ENCODE data around the gene PUDP. TPM values are rescaled to one million over a fixed set of nuclear protein-coding genes. Genes with fewer than 3 reads are reported as not detected.
A peak's percentile ranks its signal among the peaks of the same experiment; 100 is the strongest.
"Not testable (repeated sequence)": the region's sequence is repeated elsewhere in the genome, so short reads cannot be mapped to it uniquely, and the experiment has no call there.

Gene PUDP
- total RNA-seq, 1 experiment from 2014 or later, result 41.2 TPM

DNA sequence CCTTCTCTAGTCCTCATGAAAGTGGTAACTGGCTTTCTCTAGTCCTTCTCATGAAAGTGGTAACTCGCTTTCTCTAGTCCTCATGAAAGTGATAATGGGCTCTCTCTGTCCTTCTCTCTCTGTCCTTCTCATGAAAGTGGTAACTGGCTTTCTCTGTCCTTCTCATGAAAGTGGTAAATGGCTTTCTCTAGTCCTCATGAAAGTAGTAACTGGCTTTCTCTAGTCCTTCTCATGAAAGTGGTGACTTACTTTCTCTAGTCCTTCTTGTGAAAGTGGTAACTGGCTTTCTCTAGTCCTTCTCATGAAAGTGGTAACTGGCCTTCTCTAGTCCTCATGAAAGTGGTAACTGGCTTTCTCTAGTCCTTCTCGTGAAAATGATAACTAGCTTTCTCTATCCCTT lies 30.9 kb upstream of the PUDP start:
- not testable (repeated sequence) for H3K4me1 ChIP-seq (ENCODE audit: low read length); H3K9me2 ChIP-seq (replicated peaks; ENCODE audit: insufficient read depth, low read length); H3K9me3 ChIP-seq (ENCODE audit: low read length); H4K20me1 ChIP-seq (ENCODE audit: insufficient read depth, low read depth, low read length); H3K27ac ChIP-seq (ENCODE audit: low read length); H3K4me2 ChIP-seq (ENCODE audit: low read depth, low read length, poor library complexity, severe bottlenecking); DNase-seq; H3K27me3 ChIP-seq (ENCODE audit: low read length); H2AFZ ChIP-seq (ENCODE audit: low read length); H3K4me3 ChIP-seq (ENCODE audit: low read length); H3K9ac ChIP-seq (ENCODE audit: low read length)
- Histone ChIP-seq H3K36me3 (ENCODE audit: insufficient read depth, low read length) (peaks cover 39% of the 10 kb centered on the region), H3K79me2 (ENCODE audit: low read length) (peaks cover 92% of the 10 kb centered on the region)

DNA sequence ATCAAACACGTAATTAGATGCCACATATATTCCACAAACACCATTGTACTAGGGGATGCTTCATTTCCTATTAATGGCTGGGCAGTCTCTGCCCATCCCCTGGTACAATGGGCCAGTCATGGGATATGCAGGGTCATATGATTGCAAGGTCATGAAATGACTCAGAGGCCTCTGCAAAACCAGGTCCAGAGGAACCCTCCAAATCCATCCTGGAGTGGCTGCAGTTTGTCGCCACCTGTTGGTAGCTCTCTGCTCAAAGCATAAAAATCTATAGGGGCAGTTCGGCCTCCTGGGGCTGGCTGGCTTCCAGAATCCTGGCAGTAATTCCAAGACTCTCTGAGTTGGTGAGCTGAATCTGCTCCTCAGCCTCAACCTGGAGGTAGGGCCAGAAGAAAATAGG lies 22.9 kb upstream of the PUDP start:
- H3K4me2 ChIP-seq (ENCODE audit: low read depth, low read length, poor library complexity, severe bottlenecking), result no peak overlapping the region

DNA sequence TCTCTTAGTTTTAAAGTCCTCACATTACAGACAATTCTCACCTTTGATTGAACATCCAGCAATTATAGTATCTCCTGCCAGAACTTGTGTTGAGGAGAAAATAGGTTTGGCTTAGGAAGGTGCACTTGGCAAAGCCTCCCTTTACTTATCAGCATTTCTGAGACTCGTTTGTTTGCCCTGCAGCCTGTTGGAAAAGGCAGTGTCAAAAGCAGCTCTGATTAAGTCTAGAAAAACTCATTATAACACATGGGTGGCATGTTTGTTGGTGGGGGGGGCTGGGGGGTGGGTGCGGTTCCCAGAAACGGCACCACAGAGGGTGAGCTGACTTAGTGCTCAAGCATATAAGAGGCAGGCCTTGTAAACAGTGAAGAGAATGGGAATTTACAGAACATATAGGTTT lies 21.7 kb upstream of the PUDP start:
- Histone ChIP-seq H3K9me2 (replicated peaks; ENCODE audit: insufficient read depth, low read length) (no peaks in the 10 kb centered on the region), H3K9ac (ENCODE audit: low read length) (no peak overlapping the region), H3K36me3 (ENCODE audit: insufficient read depth, low read length) (peaks cover 67% of the 10 kb centered on the region), H3K4me3 (ENCODE audit: low read length) (no peak overlapping the region), H3K27me3 (ENCODE audit: low read length) (no peaks in the 10 kb centered on the region), H2AFZ (ENCODE audit: low read length) (no peak overlapping the region), H3K27ac (ENCODE audit: low read length) (no peak overlapping the region), H3K9me3 (ENCODE audit: low read length) (peaks cover 7% of the 10 kb centered on the region; the same call in 1 of the 2 replicates), H4K20me1 (ENCODE audit: insufficient read depth, low read depth, low read length) (no peaks in the 10 kb centered on the region), H3K4me1 (ENCODE audit: low read length) (peaks cover 21% of the 10 kb centered on the region), H3K79me2 (ENCODE audit: low read length) (peaks cover 92% of the 10 kb centered on the region), H3K4me2 (ENCODE audit: low read depth, low read length, poor library complexity, severe bottlenecking) (no peak overlapping the region)
- no peak for DNase-seq

More for the DNA sequence above, 22.9 kb upstream of the PUDP start:
- Histone ChIP-seq H2AFZ (ENCODE audit: low read length) (no peak overlapping the region), H3K79me2 (ENCODE audit: low read length) (peaks cover 94% of the 10 kb centered on the region), H3K36me3 (ENCODE audit: insufficient read depth, low read length) (peaks cover 63% of the 10 kb centered on the region), H3K9ac (ENCODE audit: low read length) (no peak overlapping the region), H3K9me3 (ENCODE audit: low read length) (peaks cover 7% of the 10 kb centered on the region; the same call in 1 of the 2 replicates), H3K27me3 (ENCODE audit: low read length) (no peaks in the 10 kb centered on the region), H3K27ac (ENCODE audit: low read length) (no peak overlapping the region), H3K4me3 (ENCODE audit: low read length) (no peak overlapping the region), H3K9me2 (replicated peaks; ENCODE audit: insufficient read depth, low read length) (no peaks in the 10 kb centered on the region), H3K4me1 (ENCODE audit: low read length) (peaks cover 11% of the 10 kb centered on the region), H4K20me1 (ENCODE audit: insufficient read depth, low read depth, low read length) (no peaks in the 10 kb centered on the region)
- DNase-seq, result peak; percentile 78

DNA sequence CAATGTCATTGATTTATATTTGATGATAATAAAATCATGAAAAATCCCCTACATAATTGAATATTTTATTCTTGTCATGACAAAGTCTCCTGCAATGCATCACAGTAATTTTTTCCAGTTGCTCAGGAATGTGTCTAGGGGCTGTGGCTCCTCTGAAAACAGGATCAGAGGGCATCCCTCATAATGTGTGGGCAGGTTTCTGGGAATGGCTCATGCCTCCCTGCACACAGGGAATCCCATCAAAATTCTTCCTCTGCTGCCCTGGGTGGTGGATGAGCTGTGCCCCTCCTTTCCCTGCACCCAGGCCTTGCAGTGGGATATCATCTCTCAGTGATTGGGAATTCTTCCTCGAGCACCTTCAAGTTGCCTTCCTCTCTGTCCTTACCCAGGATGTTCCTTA lies 20.4 kb upstream of the PUDP start:
- H3K9ac ChIP-seq (ENCODE audit: low read length), result no peak overlapping the region
- H3K4me3 ChIP-seq (ENCODE audit: low read length), result no peak overlapping the region

DNA sequence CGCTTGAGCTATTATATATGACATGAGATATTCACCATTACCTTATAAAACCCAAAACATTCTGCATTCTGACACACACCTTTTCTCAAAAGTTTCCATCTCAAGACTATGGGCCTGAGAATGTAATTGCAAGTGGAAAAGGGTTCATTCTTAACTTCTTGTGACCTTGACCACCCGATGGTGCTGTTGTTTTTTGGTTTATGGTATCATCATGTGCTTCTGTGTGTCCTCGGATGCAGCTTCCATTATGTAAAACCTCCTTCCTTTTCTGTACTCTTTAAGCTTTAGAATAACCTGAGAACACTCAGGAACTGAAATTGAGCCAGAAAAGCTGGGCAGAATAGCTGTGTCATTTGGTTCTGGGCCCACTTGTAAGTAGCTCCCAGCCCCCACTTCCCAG lies 16.2 kb upstream of the PUDP start:
- Histone ChIP-seq H3K4me2 (ENCODE audit: low read depth, low read length, poor library complexity, severe bottlenecking) (no peak overlapping the region), H2AFZ (ENCODE audit: low read length) (no peak overlapping the region), H4K20me1 (ENCODE audit: insufficient read depth, low read depth, low read length) (no peaks in the 10 kb centered on the region), H3K27ac (ENCODE audit: low read length) (peak overlapping the region; percentile 34), H3K4me3 (ENCODE audit: low read length) (no peak overlapping the region), H3K4me1 (ENCODE audit: low read length) (peaks cover 33% of the 10 kb centered on the region), H3K9me2 (replicated peaks; ENCODE audit: insufficient read depth, low read length) (no peaks in the 10 kb centered on the region), H3K79me2 (ENCODE audit: low read length) (peaks cover 89% of the 10 kb centered on the region), H3K27me3 (ENCODE audit: low read length) (no peaks in the 10 kb centered on the region), H3K9me3 (ENCODE audit: low read length) (peaks cover 6% of the 10 kb centered on the region; the same call in 1 of the 2 replicates), H3K9ac (ENCODE audit: low read length) (no peak overlapping the region), H3K36me3 (ENCODE audit: insufficient read depth, low read length) (peaks cover 50% of the 10 kb centered on the region)
- DNase-seq, result peak; percentile 61

More for the DNA sequence above, 20.4 kb upstream of the PUDP start:
- Histone ChIP-seq H3K36me3 (ENCODE audit: insufficient read depth, low read length) (peaks cover 65% of the 10 kb centered on the region), H3K9me3 (ENCODE audit: low read length) (peaks cover 7% of the 10 kb centered on the region; the same call in 1 of the 2 replicates), H3K27me3 (ENCODE audit: low read length) (no peaks in the 10 kb centered on the region), H3K27ac (ENCODE audit: low read length) (no peak overlapping the region), H3K4me2 (ENCODE audit: low read depth, low read length, poor library complexity, severe bottlenecking) (no peak overlapping the region), H2AFZ (ENCODE audit: low read length) (no peak overlapping the region), H3K9me2 (replicated peaks; ENCODE audit: insufficient read depth, low read length) (no peaks in the 10 kb centered on the region), H4K20me1 (ENCODE audit: insufficient read depth, low read depth, low read length) (no peaks in the 10 kb centered on the region), H3K4me1 (ENCODE audit: low read length) (peaks cover 28% of the 10 kb centered on the region), H3K79me2 (ENCODE audit: low read length) (peaks cover 92% of the 10 kb centered on the region)
- DNase-seq, result no peak

DNA sequence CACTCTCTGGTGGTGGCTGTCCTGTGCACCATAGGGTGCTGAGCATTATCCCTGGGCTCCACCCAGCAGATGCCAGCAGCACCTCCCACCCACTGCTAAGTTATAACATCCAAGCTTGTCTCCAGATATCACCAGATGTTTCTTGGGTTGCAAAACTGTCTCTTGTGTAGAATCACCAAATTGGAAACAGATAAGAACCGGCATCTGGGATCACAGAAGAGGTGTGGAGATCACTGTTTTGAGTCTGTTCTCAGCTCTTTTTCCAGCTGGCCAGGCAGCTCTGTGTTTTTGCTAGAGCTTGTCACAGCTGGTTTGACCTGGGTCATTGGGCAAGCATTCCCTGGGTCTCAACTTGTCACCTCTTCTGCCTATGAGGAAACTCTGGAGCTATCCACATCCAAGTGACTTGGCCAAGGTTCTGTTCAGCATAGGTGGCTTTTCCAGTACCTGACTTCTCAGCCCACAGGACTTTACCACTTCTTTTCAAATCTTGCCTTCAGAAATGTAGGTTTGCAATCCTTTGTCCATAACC lies 15.3 kb upstream of the PUDP start:
- DNase-seq, result no peak

DNA sequence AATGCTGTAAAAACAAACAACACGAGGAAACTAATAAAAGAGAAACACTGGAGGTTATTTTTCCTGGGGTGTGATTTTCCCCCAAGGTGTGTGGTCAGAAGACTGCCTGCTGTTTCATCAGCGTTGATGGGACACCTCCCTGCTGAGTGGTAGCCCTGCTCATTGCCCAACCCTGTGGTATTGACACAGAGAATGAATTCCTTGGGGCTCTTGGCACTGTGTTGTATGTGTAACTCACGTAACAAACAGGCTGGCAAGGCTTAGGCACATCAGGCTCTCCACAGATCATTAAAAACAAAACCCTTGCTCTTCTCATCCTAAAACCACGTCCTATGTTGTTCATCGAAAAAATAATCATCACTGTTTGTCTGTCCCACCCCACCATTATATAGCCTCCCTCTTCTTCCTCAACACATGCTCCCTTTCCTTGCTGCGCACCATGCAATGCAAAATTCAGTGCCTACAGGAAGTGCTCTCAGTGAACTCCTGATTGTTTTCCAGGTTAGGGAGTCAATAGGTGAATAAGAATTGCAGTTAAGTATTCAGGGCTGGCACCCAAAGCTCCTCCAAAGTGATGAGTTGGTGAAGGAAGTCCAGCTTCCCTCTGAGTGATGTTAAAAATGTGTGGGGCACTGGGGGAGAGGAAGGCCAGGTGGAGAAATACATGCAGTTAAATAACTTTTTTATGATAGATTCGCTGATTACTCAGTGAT lies 11.4 kb upstream of the PUDP start:
- no peak overlapping the region for H3K4me3 ChIP-seq (ENCODE audit: low read length)
- peaks cover 90% of the 10 kb centered on the region for H3K79me2 ChIP-seq (ENCODE audit: low read length)
- no peak overlapping the region for H2AFZ ChIP-seq (ENCODE audit: low read length)
- no peaks in the 10 kb centered on the region for H4K20me1 ChIP-seq (ENCODE audit: insufficient read depth, low read depth, low read length)
- no peaks in the 10 kb centered on the region for H3K9me2 ChIP-seq (replicated peaks; ENCODE audit: insufficient read depth, low read length)
- no peak overlapping the region for H3K4me2 ChIP-seq (ENCODE audit: low read depth, low read length, poor library complexity, severe bottlenecking)
- H3K9me3 ChIP-seq (ENCODE audit: low read length), result no peaks in the 10 kb centered on the region
- no peaks in the 10 kb centered on the region for H3K27me3 ChIP-seq (ENCODE audit: low read length)
- DNase-seq, result no peak
- no peak overlapping the region for H3K9ac ChIP-seq (ENCODE audit: low read length)
- peaks cover 54% of the 10 kb centered on the region for H3K4me1 ChIP-seq (ENCODE audit: low read length)
- H3K27ac ChIP-seq (ENCODE audit: low read length), result peak overlapping the region; percentile 31; the same call in 1 of the 2 replicates
- peaks cover 14% of the 10 kb centered on the region for H3K36me3 ChIP-seq (ENCODE audit: insufficient read depth, low read length)

More for the DNA sequence above, 15.3 kb upstream of the PUDP start:
- no peaks in the 10 kb centered on the region for H3K9me2 ChIP-seq (replicated peaks; ENCODE audit: insufficient read depth, low read length)
- no peak overlapping the region for H3K4me2 ChIP-seq (ENCODE audit: low read depth, low read length, poor library complexity, severe bottlenecking)
- no peaks in the 10 kb centered on the region for H3K27me3 ChIP-seq (ENCODE audit: low read length)
- H3K79me2 ChIP-seq (ENCODE audit: low read length), result peaks cover 89% of the 10 kb centered on the region
- H3K36me3 ChIP-seq (ENCODE audit: insufficient read depth, low read length), result peaks cover 41% of the 10 kb centered on the region
- no peak overlapping the region for H3K9ac ChIP-seq (ENCODE audit: low read length)
- H3K4me1 ChIP-seq (ENCODE audit: low read length), result peaks cover 38% of the 10 kb centered on the region
- peak overlapping the region; percentile 32; the same call in 1 of the 2 replicates for H3K27ac ChIP-seq (ENCODE audit: low read length)
- no peaks in the 10 kb centered on the region for H3K9me3 ChIP-seq (ENCODE audit: low read length)
- no peaks in the 10 kb centered on the region for H4K20me1 ChIP-seq (ENCODE audit: insufficient read depth, low read depth, low read length)
- H3K4me3 ChIP-seq (ENCODE audit: low read length), result no peak overlapping the region
- no peak overlapping the region for H2AFZ ChIP-seq (ENCODE audit: low read length)

DNA sequence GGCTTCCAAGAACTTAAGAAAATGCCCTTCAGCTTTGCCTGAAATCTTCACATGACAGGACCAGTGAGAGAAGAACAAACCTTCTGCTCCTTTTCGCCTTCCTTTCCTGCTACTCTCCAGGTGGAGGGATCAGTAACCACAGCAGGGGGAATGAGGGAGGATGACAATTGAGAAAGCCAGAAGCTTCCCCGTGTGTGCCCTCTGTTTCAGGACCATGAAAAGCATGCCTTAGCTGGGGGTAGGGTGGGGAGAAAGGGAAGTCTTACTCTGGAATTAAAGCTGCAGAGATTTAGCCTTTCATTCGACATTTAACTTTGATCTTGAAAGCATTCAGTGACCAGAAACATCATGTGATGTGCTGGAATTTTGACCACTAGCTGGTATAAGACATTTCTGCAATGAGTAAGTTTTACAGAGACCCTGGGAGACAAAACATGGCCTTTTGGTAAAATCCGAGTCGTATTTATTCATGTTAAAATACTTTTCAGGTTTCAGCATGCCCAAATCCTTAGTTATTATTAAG lies 10.6 kb upstream of the PUDP start:
- H4K20me1 ChIP-seq (ENCODE audit: insufficient read depth, low read depth, low read length), result no peaks in the 10 kb centered on the region
- H3K79me2 ChIP-seq (ENCODE audit: low read length), result peaks cover 90% of the 10 kb centered on the region
- H2AFZ ChIP-seq (ENCODE audit: low read length), result no peak overlapping the region
- H3K9me2 ChIP-seq (replicated peaks; ENCODE audit: insufficient read depth, low read length), result no peaks in the 10 kb centered on the region
- H3K4me1 ChIP-seq (ENCODE audit: low read length), result peaks cover 55% of the 10 kb centered on the region
- peak overlapping the region; percentile 31; the same call in 1 of the 2 replicates for H3K27ac ChIP-seq (ENCODE audit: low read length)
- no peak overlapping the region for H3K4me2 ChIP-seq (ENCODE audit: low read depth, low read length, poor library complexity, severe bottlenecking)
- H3K9me3 ChIP-seq (ENCODE audit: low read length), result no peaks in the 10 kb centered on the region
- H3K27me3 ChIP-seq (ENCODE audit: low read length), result no peaks in the 10 kb centered on the region
- no peak for DNase-seq
- peaks cover 9% of the 10 kb centered on the region for H3K36me3 ChIP-seq (ENCODE audit: insufficient read depth, low read length)
- no peak overlapping the region for H3K9ac ChIP-seq (ENCODE audit: low read length)
- H3K4me3 ChIP-seq (ENCODE audit: low read length), result no peak overlapping the region

All from Karpas-422 (cell line).